GM21447 (cell line): Measurements from ENCODE around the gene PRKG1.
"Not testable (repeated sequence)": the region's sequence is repeated elsewhere in the genome, so short reads cannot be mapped to it uniquely, and the experiment has no call there.

Source experiments
- ATAC-seq: cut with Tn5 transposase; IDR thresholded peaks from one replicate; pipeline ENCODE4 v1.9.1; 2021; ENCODE audit not compliant: unreplicated experiment

Gene PRKG1

GRCh38 chr10:51113007-51113406 is 38.7 kb downstream of the PRKG1 start:
- no peak for ATAC-seq

DNA sequence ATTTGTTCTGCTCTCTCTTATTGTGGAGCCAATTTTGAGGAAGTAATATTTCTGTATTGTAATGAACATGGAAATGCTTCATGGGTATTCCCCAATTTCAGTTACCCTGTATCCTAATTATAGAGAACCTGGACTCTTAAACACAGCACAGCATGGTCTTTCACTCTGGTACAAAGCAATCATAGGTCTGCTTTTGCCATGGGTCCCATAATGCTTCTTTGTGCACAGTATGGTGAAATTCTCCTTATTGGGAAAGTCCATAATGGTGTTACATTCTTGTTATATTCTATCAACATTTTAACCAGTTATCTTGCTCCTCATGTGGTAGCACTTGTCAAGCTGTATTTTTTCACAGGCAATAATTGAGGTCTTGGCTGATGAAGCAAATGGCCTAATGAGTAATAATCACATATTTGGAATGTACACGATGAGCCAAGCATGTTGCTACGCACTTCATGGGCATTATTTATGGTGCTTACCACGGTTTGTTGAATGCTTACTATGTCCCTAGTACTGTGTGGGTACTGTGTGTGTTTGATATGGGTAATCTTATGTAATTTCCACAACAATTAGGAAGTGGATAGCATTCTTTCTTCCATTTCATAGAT is 42.9 kb downstream of the PRKG1 start:
- no peak for ATAC-seq

DNA sequence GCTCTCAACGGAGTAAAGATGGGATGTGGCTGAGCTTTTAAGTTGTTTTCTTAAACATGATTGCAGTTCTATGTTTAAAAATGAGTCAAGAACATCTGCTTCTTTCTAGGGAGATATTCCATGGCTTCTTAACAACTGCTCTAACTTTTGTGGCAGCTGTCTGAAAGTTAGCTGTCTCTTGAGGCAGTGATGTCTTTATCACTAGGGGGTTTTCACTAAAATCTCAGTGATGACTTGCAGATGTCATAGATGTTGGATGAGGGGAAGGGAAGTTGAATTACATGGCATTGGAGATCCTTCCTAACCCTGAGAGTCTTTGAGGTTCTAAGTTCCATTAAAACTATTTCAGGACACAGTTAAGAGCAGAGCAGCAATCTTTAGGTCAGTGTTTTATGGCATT is 43.5 kb downstream of the PRKG1 start:
- no peak for ATAC-seq

DNA sequence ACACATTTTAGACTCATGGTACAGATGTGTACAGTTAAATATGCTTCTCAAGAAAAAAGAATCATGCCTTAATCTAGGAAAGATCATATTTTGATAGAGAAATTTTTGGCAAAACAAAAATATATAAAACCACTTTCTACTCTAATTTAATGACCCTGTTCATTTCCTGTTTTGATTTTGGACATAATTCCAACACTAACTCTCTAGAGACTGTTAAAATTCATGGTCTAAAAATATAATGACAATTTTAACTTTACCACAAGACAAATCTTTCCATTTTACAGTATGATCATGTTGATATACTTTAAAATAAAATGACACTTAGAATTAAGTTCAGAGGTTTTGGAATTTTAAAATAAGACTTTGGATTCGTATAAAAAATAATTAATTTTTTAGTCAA is 45.2 kb downstream of the PRKG1 start:
- no peak for ATAC-seq

DNA sequence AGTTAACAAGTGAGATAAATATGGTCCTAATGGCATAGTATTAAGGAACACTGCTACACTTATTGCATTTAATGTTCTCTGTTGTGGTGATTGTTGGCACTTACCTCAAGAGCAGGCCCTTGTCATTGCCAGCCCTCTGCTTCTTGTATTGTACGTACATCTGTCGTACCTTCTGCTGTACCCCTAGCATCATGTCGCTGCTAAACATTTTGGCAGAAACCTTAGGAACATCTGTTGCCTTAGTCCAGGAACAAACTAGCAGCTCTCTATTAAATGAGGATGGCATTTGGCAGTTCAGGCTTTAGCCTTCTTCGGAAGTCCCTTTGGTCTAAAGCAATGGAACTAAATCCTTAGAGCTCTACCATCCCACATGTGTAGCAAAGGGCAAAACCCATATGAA is 47.6 kb downstream of the PRKG1 start:
- no peak for ATAC-seq

GRCh38 chr10:51124852-51125251 is 50.6 kb downstream of the PRKG1 start:
- no peak for ATAC-seq

GRCh38 chr10:51125518-51125917 is 51.2 kb downstream of the PRKG1 start:
- no peak for ATAC-seq

- ATAC-seq: no peak
Observed at GRCh38 chr10:51129946-51130544, 55.8 kb downstream of the PRKG1 start.

GRCh38 chr10:51137756-51138529 is 63.7 kb downstream of the PRKG1 start:
- ATAC-seq: peak; percentile 62

DNA sequence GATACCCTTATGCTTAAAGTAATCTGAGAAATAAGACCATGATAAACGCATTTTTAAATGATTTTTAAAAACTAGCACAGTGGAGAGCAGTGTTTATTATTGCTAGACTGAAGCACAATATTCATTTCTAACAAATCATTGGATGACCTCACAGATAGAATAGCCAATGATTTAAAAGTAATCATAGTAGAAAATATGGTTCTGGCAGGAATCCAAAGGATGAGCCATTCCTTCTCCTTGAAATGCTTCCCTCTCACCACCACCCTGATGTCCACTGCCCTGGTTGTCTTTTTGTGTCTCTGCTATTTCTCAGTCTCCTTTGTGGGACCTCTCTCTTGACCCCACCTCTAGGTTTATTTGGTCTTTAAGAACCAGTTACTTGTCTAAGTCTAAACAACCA is 64.9 kb downstream of the PRKG1 start:
- ATAC-seq: no peak

- no peak for ATAC-seq
Observed at GRCh38 chr10:51141010-51141409, 66.7 kb downstream of the PRKG1 start.

DNA sequence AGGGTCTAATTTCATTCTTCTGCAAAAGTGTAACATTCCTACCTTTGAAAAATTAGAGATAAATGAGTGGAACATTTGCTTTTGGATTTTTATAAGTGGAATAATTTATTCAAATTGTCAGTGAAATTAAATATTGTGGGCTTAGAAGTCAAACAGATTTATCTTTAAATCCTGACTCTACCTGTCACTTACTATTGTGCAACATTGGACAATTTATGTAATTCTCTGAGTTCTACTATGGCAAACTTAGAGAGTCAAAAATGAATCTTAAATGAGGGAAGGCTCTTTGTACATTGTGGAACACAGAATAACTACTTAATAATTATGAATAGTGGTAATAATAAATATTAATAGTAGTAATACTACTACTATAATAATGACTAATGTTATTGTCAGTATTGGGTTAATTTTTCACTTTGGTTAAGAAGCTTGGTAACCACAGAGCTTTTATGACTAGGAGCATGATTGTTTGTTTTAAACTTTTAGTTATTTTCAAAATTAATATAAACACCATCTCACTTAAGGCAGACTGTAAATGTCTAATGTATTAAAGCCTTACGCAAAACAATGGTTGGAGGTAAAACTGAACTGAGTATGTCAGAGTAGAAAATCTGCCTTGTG is 70.0 kb downstream of the PRKG1 start:
- ATAC-seq: peak; percentile 44

GRCh38 chr10:51145375-51145774 is 71.1 kb downstream of the PRKG1 start:
- ATAC-seq: no peak

GRCh38 chr10:51147644-51148399 is 73.5 kb downstream of the PRKG1 start:
- ATAC-seq: no peak

- no peak for ATAC-seq
Observed at GRCh38 chr10:51156926-51157325, 82.6 kb downstream of the PRKG1 start.

GRCh38 chr10:51158832-51159231 is 84.5 kb downstream of the PRKG1 start:
- no peak for ATAC-seq

DNA sequence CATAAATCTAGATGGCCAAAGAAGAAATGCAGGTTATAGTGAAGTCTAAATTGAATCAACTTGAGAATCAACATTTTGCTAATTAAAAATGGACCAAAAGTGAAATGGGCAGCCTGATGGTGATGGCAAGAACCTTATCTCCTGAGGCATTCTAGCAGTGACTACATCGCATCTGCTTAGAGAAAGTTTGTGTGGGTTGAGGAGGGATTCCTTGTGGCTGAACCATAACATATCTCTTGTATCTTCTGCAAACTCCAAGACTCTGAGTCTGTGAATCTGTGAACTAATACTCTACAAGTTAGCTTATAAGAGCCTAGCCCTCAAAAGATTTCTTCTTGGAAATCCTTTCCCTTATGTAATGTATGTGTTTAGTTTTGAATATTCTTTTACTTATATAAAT is 85.6 kb downstream of the PRKG1 start:
- ATAC-seq: no peak

- ATAC-seq: no peak
Observed at GRCh38 chr10:51162002-51162401, 87.7 kb downstream of the PRKG1 start.

DNA sequence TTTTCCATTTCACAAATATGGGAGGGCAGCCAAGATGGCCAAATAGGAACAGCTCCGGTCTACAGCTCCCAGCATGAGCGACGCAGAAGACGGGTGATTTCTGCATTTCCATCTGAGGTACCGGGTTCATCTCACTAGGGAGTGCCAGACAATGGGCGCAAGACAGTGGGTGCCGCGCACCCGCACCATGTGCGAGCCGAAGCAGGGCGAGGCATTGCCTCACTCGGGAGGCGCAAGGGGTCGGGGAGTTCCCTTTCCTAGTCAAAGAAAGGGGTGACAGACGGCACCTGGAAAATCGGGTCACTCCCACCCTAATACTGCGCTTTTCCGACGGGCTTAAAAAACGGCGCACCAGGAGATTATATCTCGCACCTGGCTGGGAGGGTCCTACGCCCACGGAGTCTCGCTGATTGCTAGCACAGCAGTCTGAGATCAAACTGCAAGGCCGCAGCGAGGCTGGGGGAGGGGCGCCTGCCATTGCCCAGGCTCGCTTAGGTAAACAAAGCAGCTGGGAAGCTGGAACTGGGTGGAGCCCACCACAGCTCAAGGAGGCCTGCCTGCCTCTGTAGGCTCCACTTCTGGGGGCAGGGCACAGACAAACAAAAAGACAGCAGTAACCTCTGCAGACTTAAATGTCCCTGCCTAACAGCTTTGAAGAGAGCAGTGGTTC is 89.2 kb downstream of the PRKG1 start:
- not testable (repeated sequence) for ATAC-seq

DNA sequence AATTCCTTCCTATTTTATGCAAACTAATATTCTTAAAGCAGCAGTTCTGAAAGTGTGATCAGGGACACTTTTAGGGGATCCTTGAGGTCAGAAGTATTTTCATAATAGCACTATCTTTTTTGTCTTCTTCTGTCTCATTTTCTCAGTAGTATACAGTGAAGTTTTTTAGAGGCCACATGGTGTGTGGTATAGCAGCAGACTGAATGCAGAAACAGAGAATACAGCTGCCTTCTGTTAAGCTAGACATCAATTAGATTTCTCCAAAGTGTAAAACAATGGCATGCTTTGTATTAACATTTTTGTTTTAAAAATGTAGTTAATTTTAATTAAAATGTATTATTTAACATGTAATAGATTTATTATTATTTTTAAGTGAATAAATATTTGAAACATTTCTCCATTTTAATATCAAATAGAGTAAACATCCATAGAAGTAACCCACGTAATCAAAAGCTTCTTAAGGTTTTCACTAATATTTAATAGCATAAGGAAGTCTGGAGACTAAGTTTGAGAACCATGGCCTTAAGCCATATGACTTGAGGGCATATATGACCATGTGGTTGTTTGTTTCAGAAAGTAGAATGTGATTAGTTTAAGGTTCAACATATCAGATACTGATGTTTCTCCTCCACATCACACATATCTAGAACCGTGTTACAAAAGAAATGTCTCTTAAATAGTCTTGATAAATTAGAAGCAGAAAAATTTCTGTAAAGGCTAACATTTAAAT is 94.0 kb downstream of the PRKG1 start:
- no peak for ATAC-seq
